Ovary (tissue), 9 donors: ENCODE data around the gene NDFIP1. TPM values are rescaled to one million over a fixed set of nuclear protein-coding genes. Genes with fewer than 3 reads are reported as not detected.

Source experiments
- DNase-seq, 5 donors: peaks; one replicate each; pipeline ENCODE4 v3.0.0-alpha.2; 2019 to 2020
- H3K27ac ChIP-seq, 2 donors: fragments of 200-600 bp; one replicate each; pipeline versions ENCODE4 v1.5.1 to v1.8.0; 2019 to 2022
- H3K27me3 ChIP-seq: fragments of 200-600 bp; one replicate; pipeline ENCODE4 v1.8.0; 2022
- H3K36me3 ChIP-seq: fragments of 200-600 bp; sonication (generic); one replicate; pipeline ENCODE4 v1.5.1; 2019
- H3K4me1 ChIP-seq: one replicate; pipeline ENCODE4 v1.8.1; 2013; ENCODE audit warnings: mild to moderate bottlenecking, moderate library complexity; ENCODE audit not compliant: insufficient read depth
- H3K4me3 ChIP-seq: fragments of 200-600 bp; sonication (generic); one replicate; pipeline ENCODE4 v1.5.1; 2017
- H3K9me3 ChIP-seq, 2 donors: fragments of 200-600 bp in 1 of 2; sonication (generic) in 1 of 2; one replicate each; pipeline versions ENCODE4 v1.5.1 to v1.8.1; 2013 to 2019; ENCODE audit warnings: mild to moderate bottlenecking in 1 of 2, moderate library complexity in 1 of 2
- CTCF ChIP-seq, 3 donors: fragments of 450-650 bp in 2 of 3; fragments of 200-600 bp in 1 of 3; IDR thresholded peaks; one replicate each; pipeline versions ENCODE4 v1.5.1 to v1.8.0; 2016 to 2022; ENCODE audit warnings: antibody characterized with exemption in 3 of 3, mild to moderate bottlenecking in 1 of 3
- EP300 ChIP-seq: sonication (generic); formaldehyde crosslinking; IDR thresholded peaks from one replicate; pipeline ENCODE4 v1.6.1; 2017; ENCODE audit warnings: antibody characterized with exemption
- POLR2A ChIP-seq: fragments of 450-650 bp; IDR thresholded peaks from one replicate; pipeline ENCODE4 v1.6.1; 2017; ENCODE audit warnings: antibody characterized with exemption, mild to moderate bottlenecking, moderate library complexity
- WGBS, 3 donors: extraction: QIAGEN DNeasy Blood & Tissue Kit in 1 of 3; methylation state at CpG; one replicate each; pipeline versions ENCODE4 v1.1.5 to v1.1.7; 2013 to 2017; 5-methylcytosine and 5-hydroxymethylcytosine counted together
- intact Hi-C, 4 donors: fragments of 100-400 bp; cut with DNase I; formaldehyde crosslinking; loops; one replicate each; pipeline versions ENCODE4 v1.11.0 to v1.15.1; 2022 to 2023
- polyA plus RNA-seq, 2 donors: library from polyadenylated mRNA; stranded (reverse); fragments of 200-250 nt in 1 of 2; fragments of 350-450 nt in 1 of 2; fragmentation: Illumina TruSeq in 1 of 2; extraction: RNeasy Lipid Tissue Mini Kit (QIAGEN cat#74804) in 1 of 2; gene quantifications; one replicate each; pipeline ENCODE4 v1.2.3, GENCODE V29; 2013 to 2014
- total RNA-seq, 7 donors: library from RNA; depleted of rRNA in 2 of 7; stranded (reverse); fragments of >200 nt in 2 of 7; fragmentation: NEBNext Ultra II Directional in 3 of 7; extraction: Animal tissue kit (Norgen Biotek cat#: 25700) in 3 of 7; gene quantifications; one replicate each; pipeline versions ENCODE4 v1.1.0 to v1.2.4, GENCODE V29; 2016 to 2023
- donor health status: DM: no; HTN: no; CAD: no; lungs with moderate emphysema.
- donor health status: DM: no; HTN: no; CAD: no.
- donor health status: Bipolar disorder and iron deficiency.
- donor health status: DM: yes; HTN: yes; CAD: no.
- donor health status: DM: no; HTN: no; CAD: no.
- donor health status: DM: yes; HTN: yes; CAD: no.

The NDFIP1 gene
- total and polyA plus RNA-seq, 9 donors: 54.8 to 192 (median 70.0) TPM

- WGBS, 3 donors: 15 to 57% (median 37%) methylated on average over 2 of the region's 2 CpGs
- Histone ChIP-seq H3K4me1 (no peaks in the 10 kb centered on the region), H3K9me3 (no peaks in the 10 kb centered on the region), H3K4me3 (no peak overlapping the region), H3K27ac (no peak overlapping the region), H3K36me3 (no peaks in the 10 kb centered on the region), H3K27me3 (no peaks in the 10 kb centered on the region)
- no peak for TF ChIP-seq POLR2A
- TF ChIP-seq CTCF (IDR thresholded peaks at IDR 0.05): no peak
- no peak for TF ChIP-seq EP300
- DNase-seq: no peak
- intact Hi-C loops: no loop called here
Measured at GRCh38 chr5:142065273-142065672, 43.3 kb upstream of the NDFIP1 start.

GRCh38 chr5:142069606-142070399 is 38.8 kb upstream of the NDFIP1 start:
- intact Hi-C loops: no loop called here

GRCh38 chr5:142070734-142071133 is 37.8 kb upstream of the NDFIP1 start:
- H3K36me3 ChIP-seq: no peaks in the 10 kb centered on the region
- no peaks in the 10 kb centered on the region for H3K27me3 ChIP-seq
- H3K9me3 ChIP-seq: no peaks in the 10 kb centered on the region
- intact Hi-C loops: no loop called here
- no peak for TF ChIP-seq POLR2A
- no peak for TF ChIP-seq EP300
- no peak for TF ChIP-seq CTCF (IDR thresholded peaks at IDR 0.05)
- no peak overlapping the region for H3K27ac ChIP-seq
- H3K4me3 ChIP-seq: no peak overlapping the region
- H3K4me1 ChIP-seq: no peaks in the 10 kb centered on the region
- no peak for DNase-seq

More at GRCh38 chr5:142069606-142070399, 38.8 kb upstream of the NDFIP1 start:
- TF ChIP-seq CTCF (IDR thresholded peaks at IDR 0.05): no peak
- no peaks in the 10 kb centered on the region for H3K4me1 ChIP-seq
- no peak overlapping the region for H3K4me3 ChIP-seq
- WGBS, 3 donors: 79 to 81% (median 79%) methylated on average over 6 of the region's 6 CpGs
- no peak overlapping the region for H3K27ac ChIP-seq
- H3K27me3 ChIP-seq: no peaks in the 10 kb centered on the region
- DNase-seq: no peak
- H3K9me3 ChIP-seq: no peaks in the 10 kb centered on the region
- H3K36me3 ChIP-seq: no peaks in the 10 kb centered on the region

- Histone ChIP-seq H3K4me1 (no peaks in the 10 kb centered on the region), H3K4me3 (no peak overlapping the region), H3K27me3 (no peaks in the 10 kb centered on the region), H3K27ac (no peak overlapping the region), H3K9me3 (no peaks in the 10 kb centered on the region), H3K36me3 (no peaks in the 10 kb centered on the region)
- intact Hi-C loops: no loop called here
- DNase-seq: no peak
- TF ChIP-seq CTCF (IDR thresholded peaks at IDR 0.05) (no peak), EP300 (no peak), POLR2A (no peak)
- WGBS, 3 donors: 62 to 81% (median 73%) methylated on average over 3 of the region's 3 CpGs
Measured at GRCh38 chr5:142072488-142072887, 36.1 kb upstream of the NDFIP1 start.
